ENCODE data around the gene WWC1.

GRCh38 chr5:168426864-168427172, 135.4 kb downstream of the WWC1 start:
- TF ChIP-seq CTCF (IDR thresholded peaks at IDR 0.05 in 4 of 5, conservative IDR thresholded peaks at IDR 0.05 in 1 of 5): no peak
- TF ChIP-seq POLR2A (IDR thresholded peaks at IDR 0.05): no peak
